PC-3 (cell line): ENCODE measurements around the gene TCF12. TPM values are rescaled to one million over a fixed set of nuclear protein-coding genes. Genes with fewer than 3 reads are reported as not detected.

ENCODE experiments used
- ATAC-seq: fragments of 200-7000 bp; cut with Tn5 transposase; 2 replicates; pipeline ENCODE4 v1.9.1; 2020; ENCODE audit warnings: mild to moderate bottlenecking, moderate library complexity
- BruUV-seq: library from RNA; stranded (reverse); fragments of 400-500 nt; replicated peaks from 2 replicates; lab custom pipeline; 2021; lab: Mats Ljungman, UMichigan
- CTCF ChIA-PET: fragments of 300-600 bp; sonication (Branson Sonifier 250); formaldehyde crosslinking; loops from one replicate; lab custom pipeline; 2022; ENCODE audit warnings: antibody characterized with exemption; lab: Charles Lee
- POLR2A ChIA-PET: fragments of 300-600 bp; sonication (Branson Sonifier 250); formaldehyde crosslinking; loops from one replicate; lab custom pipeline; 2022; ENCODE audit warnings: antibody characterized with exemption; ENCODE audit not compliant: unreplicated experiment; lab: Charles Lee
- DNase-seq: peaks from one replicate; pipeline ENCODE4 v3.0.0-alpha.2; 2015
- H2AFZ ChIP-seq: fragments of 300-600 bp; sonication (generic); 2 replicates; pipeline ENCODE4 v1.6.0; 2016; ENCODE audit warnings: antibody characterized with exemption, low read length
- H3F3A ChIP-seq: fragments of 300-600 bp; sonication (generic); one replicate; pipeline ENCODE4 v1.6.0; 2017; ENCODE audit warnings: antibody characterized with exemption, low read length, control low read depth, mild to moderate bottlenecking; ENCODE audit not compliant: unreplicated experiment
- H3K27ac ChIP-seq: fragments of 300-600 bp; sonication (generic); 2 replicates; pipeline ENCODE4 v1.5.1; 2016; ENCODE audit warnings: mild to moderate bottlenecking, low read length
- H3K27me3 ChIP-seq: fragments of 300-600 bp; sonication (generic); 2 replicates; pipeline ENCODE4 v1.6.1; 2016; ENCODE audit warnings: low read length, mixed read lengths
- H3K36me3 ChIP-seq: fragments of 300-600 bp; sonication (generic); 2 replicates; pipeline ENCODE4 v1.6.1; 2016; ENCODE audit warnings: low read depth, mixed run types, low read length, mixed read lengths
- H3K4me1 ChIP-seq: fragments of 300-600 bp; sonication (generic); 2 replicates; pipeline ENCODE4 v1.5.1; 2016; ENCODE audit warnings: low read length; ENCODE audit not compliant: insufficient read depth
- H3K4me2 ChIP-seq: fragments of 300-600 bp; sonication (generic); 2 replicates; pipeline ENCODE4 v1.6.0; 2016; ENCODE audit warnings: low read length
- H3K4me3 ChIP-seq: fragments of 300-600 bp; sonication (generic); 2 replicates; pipeline ENCODE4 v1.5.1; 2016; ENCODE audit warnings: mild to moderate bottlenecking, low read length, mixed read lengths
- H3K79me2 ChIP-seq: fragments of 300-600 bp; sonication (generic); 2 replicates; pipeline ENCODE4 v1.6.1; 2017; ENCODE audit warnings: low read length, mixed read lengths
- H3K9ac ChIP-seq: fragments of 300-600 bp; sonication (generic); 2 replicates; pipeline ENCODE4 v1.6.0; 2016; ENCODE audit warnings: mild to moderate bottlenecking, low read length
- H3K9me2 ChIP-seq: fragments of 300-600 bp; sonication (generic); replicated peaks from 2 replicates; pipeline ENCODE4 v1.6.1; 2016; ENCODE audit warnings: mixed run types, low read length, mixed read lengths
- H3K9me3 ChIP-seq: fragments of 300-600 bp; sonication (generic); 2 replicates; pipeline ENCODE4 v1.6.1; 2016; ENCODE audit warnings: low read length, mixed read lengths
- H4K20me1 ChIP-seq: fragments of 300-600 bp; sonication (generic); 2 replicates; pipeline ENCODE4 v1.6.1; 2016; ENCODE audit warnings: low read length, mixed read lengths
- CTCF ChIP-seq: fragments of 300-600 bp; sonication (generic); conservative IDR thresholded peaks from 2 replicates; pipeline ENCODE4 v1.5.1; 2017; ENCODE audit warnings: antibody characterized with exemption, low read depth, mild to moderate bottlenecking, low read length
- EZH2 ChIP-seq: fragments of 300-600 bp; sonication (generic); IDR thresholded peaks from one replicate; pipeline ENCODE4 v1.6.1; 2017; ENCODE audit warnings: antibody characterized with exemption, mild to moderate bottlenecking, low read length; ENCODE audit not compliant: unreplicated experiment
- EZH2phosphoT487 ChIP-seq: fragments of 300-600 bp; sonication (generic); IDR thresholded peaks from 2 replicates; pipeline ENCODE4 v1.6.1; 2018; ENCODE audit warnings: mild to moderate bottlenecking, antibody characterized with exemption, low read length, borderline replicate concordance
- intact Hi-C: fragments of 100-400 bp; cut with micrococcal nuclease; formaldehyde crosslinking; loops from 2 replicates; pipeline ENCODE4 v1.9.0; 2023
- total RNA-seq: library from RNA; depleted of rRNA; stranded (reverse); fragments of >200 nt; gene quantifications from 2 replicates; pipeline ENCODE4 v1.2.3, GENCODE V29; 2014

TCF12 gene
- total RNA-seq, 1 experiment from 2014 or later: 103 TPM

GRCh38 chr15:56946150-56946549, 27.7 kb downstream of the TCF12 start:
- no peak overlapping the region for H3K4me2 ChIP-seq
- peaks cover 12% of the 10 kb centered on the region; the same call in 1 of the 2 replicates for H3K4me1 ChIP-seq
- BruUV-seq: no TSS peak
- H3K9me2 ChIP-seq: no peaks in the 10 kb centered on the region
- intact Hi-C loops: no loop called here
- H3K79me2 ChIP-seq: peaks cover 79% of the 10 kb centered on the region
- no peak for ATAC-seq
- DNase-seq: no peak
- POLR2A ChIA-PET: no interaction called here
- no peaks in the 10 kb centered on the region for H3K9me3 ChIP-seq
- H3K4me3 ChIP-seq: no peak overlapping the region
- H3K27ac ChIP-seq: no peak overlapping the region
- CTCF ChIA-PET: no interaction called here
- H3F3A ChIP-seq: no peaks in the 10 kb centered on the region
- no peaks in the 10 kb centered on the region for H3K27me3 ChIP-seq
- TF ChIP-seq EZH2phosphoT487: no peak
- no peak for TF ChIP-seq EZH2
- TF ChIP-seq CTCF: no peak
- no peak overlapping the region for H3K9ac ChIP-seq
- H4K20me1 ChIP-seq: 0 out of 2 replicates have a peak, but pooled peaks cover 8% of the 10 kb centered on the region
- no peak overlapping the region for H2AFZ ChIP-seq
- no peaks in the 10 kb centered on the region; the same call in 1 of the 2 replicates for H3K36me3 ChIP-seq

DNA sequence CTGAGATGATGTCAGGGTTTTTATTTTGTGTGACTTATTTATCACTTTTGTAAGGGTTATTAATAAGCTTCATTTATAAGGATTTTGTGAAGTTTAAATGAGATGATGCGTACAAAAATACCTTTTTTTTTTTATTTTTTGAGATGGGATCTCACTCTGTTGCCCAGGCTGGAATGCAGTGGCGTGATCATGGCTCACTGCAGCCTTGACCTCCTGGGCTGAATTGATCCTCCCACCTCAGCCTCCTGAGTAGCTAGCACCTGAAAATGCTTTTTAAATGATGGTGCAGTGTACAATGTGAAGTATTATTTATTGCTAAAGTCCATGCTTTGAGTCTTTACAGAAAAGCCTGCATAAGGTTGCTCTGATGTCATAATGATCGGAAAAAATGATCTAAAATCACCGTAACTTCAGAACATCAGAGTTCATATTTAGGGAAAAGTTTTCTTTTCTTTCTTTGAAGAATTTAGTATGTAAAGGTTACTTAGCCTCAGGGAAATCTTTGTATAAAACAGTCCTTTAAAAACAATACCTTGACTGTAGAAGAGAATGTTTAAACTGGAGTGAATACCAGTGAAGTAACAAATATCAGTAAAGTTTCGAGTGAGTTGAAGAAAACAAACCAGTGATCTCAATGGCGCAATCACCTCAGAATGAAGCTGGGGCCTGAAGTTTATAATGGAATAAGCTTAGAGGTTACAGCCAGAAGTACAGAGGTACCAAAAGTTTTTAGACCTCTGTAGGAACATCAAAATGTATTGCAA, 29.7 kb downstream of the TCF12 start:
- Histone ChIP-seq H3F3A (no peaks in the 10 kb centered on the region), H3K4me2 (no peak overlapping the region), H2AFZ (no peak overlapping the region), H3K79me2 (peaks cover 80% of the 10 kb centered on the region), H3K9me2 (no peaks in the 10 kb centered on the region), H3K27ac (no peak overlapping the region), H3K27me3 (no peaks in the 10 kb centered on the region), H3K9me3 (no peaks in the 10 kb centered on the region), H3K4me1 (peaks cover 11% of the 10 kb centered on the region; the same call in 1 of the 2 replicates), H3K4me3 (no peak overlapping the region), H3K36me3 (no peaks in the 10 kb centered on the region; the same call in 1 of the 2 replicates), H4K20me1 (0 out of 2 replicates have a peak, but pooled peaks cover 4% of the 10 kb centered on the region), H3K9ac (no peak overlapping the region)
- intact Hi-C loops: no loop called here
- ChIA-PET POLR2A (no interaction called here), CTCF (no interaction called here)
- TF ChIP-seq CTCF (no peak), EZH2 (no peak), EZH2phosphoT487 (no peak)
- DNase-seq (no peak), ATAC-seq (no peak)
- BruUV-seq: no TSS peak

- intact Hi-C loops: no loop called here
- Histone ChIP-seq H3K9me3 (no peaks in the 10 kb centered on the region), H3K9ac (no peak overlapping the region), H3K4me2 (no peak overlapping the region), H3K9me2 (no peaks in the 10 kb centered on the region), H3K79me2 (peaks cover 78% of the 10 kb centered on the region), H3K4me3 (no peak overlapping the region), H3K36me3 (no peaks in the 10 kb centered on the region; the same call in 1 of the 2 replicates), H3K4me1 (peaks cover 8% of the 10 kb centered on the region; the same call in 1 of the 2 replicates), H2AFZ (no peak overlapping the region), H3K27ac (no peak overlapping the region), H4K20me1 (no peaks in the 10 kb centered on the region), H3F3A (no peaks in the 10 kb centered on the region), H3K27me3 (no peaks in the 10 kb centered on the region)
- no peak for ATAC-seq
- BruUV-seq: no TSS peak
- POLR2A ChIA-PET: no interaction called here
- DNase-seq: no peak
- TF ChIP-seq CTCF: no peak
- TF ChIP-seq EZH2: no peak
- no peak for TF ChIP-seq EZH2phosphoT487
- CTCF ChIA-PET: no interaction called here
Observed at GRCh38 chr15:56948764-56949101, 30.3 kb downstream of the TCF12 start.
